KBM-7 (cell line): ENCODE results near the gene NEURL1B.
"Not testable (repeated sequence)": the region's sequence is repeated elsewhere in the genome, so short reads cannot be mapped to it uniquely, and the experiment has no call there.

Experiments
- DNase-seq: peaks from one replicate; pipeline ENCODE4 v3.0.0-alpha.2; 2015
- in situ Hi-C: fragments of 300-500 bp; cut with MboI; formaldehyde crosslinking; loops from 2 replicates; pipeline ENCODE4 v1.14.3; 2020; ENCODE audit warnings: low sequenced_read_pairs, low pct_unique_long_range_greater_than_20kb, mixed read lengths

The NEURL1B gene

GRCh38 chr5:172640822-172641358 is at the start of gene NEURL1B:
NEURL1B (plus strand) TSS chr5:172641263; CDS start chr5:172641407, 144 bp downstream.
- DNase-seq, result peak; percentile 71
- in situ Hi-C loops, result no loop called here

GRCh38 chr5:172591636-172592035 is 49.4 kb upstream of the NEURL1B start:
- DNase-seq, result no peak
- in situ Hi-C loops, result no loop called here

- DNase-seq, result no peak
- in situ Hi-C loops, result no loop called here
These were observed 48.2 kb upstream of the NEURL1B start for GRCh38 chr5:172592881-172593280.

DNA sequence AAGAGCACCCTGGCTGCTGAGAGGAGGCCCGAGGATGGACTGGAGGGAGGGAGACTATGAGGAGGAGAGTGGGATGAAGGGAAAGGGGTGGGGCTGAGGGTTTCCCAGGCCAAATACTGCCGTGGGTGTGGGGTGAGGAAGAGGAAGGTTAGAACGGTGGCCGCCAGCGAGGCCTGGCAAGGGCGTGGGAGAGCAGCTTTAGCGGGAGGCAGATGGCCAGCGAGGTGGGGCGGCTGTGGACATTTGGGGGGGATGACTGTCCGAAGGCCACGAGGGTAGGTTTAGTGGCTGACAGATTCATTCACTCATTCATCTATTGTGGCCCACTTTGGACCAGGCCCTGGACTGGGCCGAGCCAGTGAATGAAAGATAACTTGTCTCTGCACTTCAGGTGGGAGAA is 47.8 kb upstream of the NEURL1B start:
- in situ Hi-C loops, result no loop called here
- DNase-seq, result no peak

- in situ Hi-C loops, result no loop called here
- no peak for DNase-seq
These were observed 47.3 kb upstream of the NEURL1B start for GRCh38 chr5:172593721-172594235.

GRCh38 chr5:172594431-172594830 is 46.6 kb upstream of the NEURL1B start:
- no peak for DNase-seq
- in situ Hi-C loops, result no loop called here

DNA sequence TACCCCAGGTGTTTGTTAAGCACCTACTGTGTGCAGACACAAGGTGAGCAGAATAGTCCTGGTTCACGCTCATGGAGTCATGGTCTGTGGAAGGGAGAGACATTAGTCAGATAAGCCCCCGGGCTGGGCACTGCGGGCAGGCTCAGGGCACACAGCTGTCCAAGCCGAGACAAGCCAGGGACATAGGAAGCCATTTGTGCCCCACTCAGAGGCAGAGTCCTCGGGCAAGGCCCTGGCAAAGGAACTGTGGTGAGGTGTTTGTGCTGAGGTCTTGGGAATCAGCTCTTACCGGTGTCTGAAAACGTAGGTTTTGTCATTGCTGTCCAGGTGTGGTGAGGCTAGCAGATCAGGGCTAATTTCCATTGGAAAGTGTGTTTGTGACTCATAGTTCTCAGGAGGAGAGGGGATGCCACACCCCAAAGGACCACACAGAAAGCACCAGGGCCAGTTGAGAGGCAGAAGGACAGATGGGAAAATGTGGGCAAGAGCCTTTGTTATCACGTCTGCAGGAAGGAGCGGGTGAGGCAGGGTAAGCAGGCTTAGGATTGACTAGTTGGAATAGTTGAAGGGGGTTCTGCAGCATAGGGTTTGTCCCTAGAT is 46.1 kb upstream of the NEURL1B start:
- in situ Hi-C loops, result no loop called here
- DNase-seq, result no peak

GRCh38 chr5:172595596-172596455 is 45.2 kb upstream of the NEURL1B start:
- in situ Hi-C loops, result no loop called here
- DNase-seq, result no peak

GRCh38 chr5:172596638-172597231 is 44.3 kb upstream of the NEURL1B start:
- in situ Hi-C loops, result no loop called here

DNA sequence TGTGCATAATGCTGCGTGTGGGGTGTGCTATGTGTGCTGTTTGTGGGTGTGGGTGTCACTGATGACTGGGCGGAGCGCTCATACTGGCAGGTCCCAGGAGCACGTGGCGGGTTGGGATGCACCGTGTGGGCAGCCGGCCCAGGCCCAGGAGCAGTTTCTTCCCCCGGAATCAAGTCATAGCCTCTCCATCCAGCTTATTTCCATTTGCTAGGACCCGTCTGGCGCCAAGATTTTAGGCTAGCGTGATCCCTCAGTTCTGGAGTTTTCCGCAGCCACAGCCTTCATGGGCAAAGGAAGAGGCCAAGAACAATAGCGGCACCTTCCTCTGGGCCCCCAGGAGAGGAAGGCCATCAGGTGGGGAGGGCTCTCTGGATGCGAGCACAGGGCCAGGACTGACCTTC is 43.3 kb upstream of the NEURL1B start:
- DNase-seq, result no peak
- in situ Hi-C loops, result no loop called here

More at GRCh38 chr5:172596638-172597231, 44.3 kb upstream of the NEURL1B start:
- DNase-seq, result no peak

GRCh38 chr5:172598251-172599203 is 42.5 kb upstream of the NEURL1B start:
- DNase-seq, result no peak
- in situ Hi-C loops, result no loop called here

DNA sequence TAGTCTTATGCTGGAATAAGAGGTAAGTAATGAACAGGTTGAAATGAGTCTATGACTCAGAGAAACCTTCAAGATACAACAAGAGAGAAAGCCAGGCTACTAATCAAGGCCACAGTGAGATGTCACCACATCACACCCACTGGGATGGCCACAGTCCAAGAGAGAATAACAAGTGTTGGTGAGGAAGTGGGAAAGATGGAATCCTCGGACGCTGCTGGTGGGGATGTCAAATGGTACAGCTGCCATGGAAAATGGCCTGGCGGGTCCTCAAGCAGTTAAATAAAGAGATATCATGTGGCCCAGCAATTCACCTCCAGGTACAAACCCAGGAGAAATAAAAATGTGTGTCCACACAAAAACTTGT is 41.9 kb upstream of the NEURL1B start:
- DNase-seq, result no peak
- in situ Hi-C loops, result no loop called here

DNA sequence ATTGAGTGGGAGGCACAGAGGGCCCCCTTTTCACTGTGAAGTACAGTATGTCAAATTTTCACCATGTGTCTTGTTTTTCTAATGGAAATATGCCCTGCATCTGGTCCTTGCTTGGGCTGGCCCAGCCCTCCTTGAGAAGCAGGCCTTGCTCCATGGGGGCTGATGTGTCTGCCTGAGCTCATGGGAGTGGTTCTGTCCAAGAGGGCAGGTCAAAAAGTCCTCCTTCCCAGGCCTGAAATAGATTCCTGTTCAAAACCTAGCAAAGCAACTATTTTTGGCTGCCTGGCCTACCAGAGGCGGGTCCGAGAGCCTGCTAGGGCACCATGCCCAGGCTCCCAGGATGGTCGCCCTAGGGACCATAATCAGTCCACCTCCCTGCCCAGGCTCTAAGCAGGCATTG is 40.5 kb upstream of the NEURL1B start:
- DNase-seq, result no peak
- in situ Hi-C loops, result no loop called here

DNA sequence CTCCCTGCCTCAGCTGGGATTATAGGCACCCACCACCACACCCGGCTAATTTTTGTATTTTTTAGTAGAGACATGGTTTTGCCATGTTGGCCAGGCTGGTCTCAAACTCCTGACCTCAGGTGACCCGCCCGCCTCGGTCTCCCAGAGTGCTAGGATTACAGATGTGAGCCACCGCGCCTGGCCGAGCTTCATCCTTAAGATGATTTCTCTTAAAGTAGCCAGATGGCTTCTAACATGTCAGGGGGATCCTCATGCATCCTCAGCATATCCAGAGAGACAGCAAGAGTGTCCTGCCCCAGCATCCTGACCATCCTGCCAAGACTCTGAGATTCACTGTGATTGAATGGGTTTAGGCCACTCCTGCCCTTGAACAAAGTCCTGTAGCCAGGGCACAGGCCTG is 39.5 kb upstream of the NEURL1B start:
- DNase-seq, in situ Hi-C loops: not testable (repeated sequence)

DNA sequence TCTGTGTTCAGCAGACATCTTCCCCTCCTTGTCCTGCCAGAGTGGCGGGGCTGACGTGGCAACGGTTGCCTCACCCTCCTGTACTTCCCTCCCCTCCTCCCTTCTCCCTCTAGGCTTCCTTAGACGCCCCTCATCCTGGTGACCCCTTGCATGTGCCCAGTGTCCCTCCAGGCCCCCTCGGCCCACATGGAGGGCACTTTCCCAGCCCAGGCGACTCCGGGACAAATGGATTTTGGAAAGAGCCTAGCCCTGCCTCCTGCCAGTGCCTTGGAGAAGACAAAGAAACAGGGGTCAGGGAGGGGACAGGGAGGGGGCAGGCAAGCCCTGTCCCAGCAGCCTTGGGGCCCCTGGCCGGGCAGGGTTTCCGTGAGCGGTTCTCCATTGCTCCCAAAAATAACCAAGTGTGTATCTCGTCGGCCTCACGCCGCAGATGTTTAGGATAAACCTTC is 38.3 kb upstream of the NEURL1B start:
- no peak for DNase-seq
- in situ Hi-C loops, result no loop called here

DNA sequence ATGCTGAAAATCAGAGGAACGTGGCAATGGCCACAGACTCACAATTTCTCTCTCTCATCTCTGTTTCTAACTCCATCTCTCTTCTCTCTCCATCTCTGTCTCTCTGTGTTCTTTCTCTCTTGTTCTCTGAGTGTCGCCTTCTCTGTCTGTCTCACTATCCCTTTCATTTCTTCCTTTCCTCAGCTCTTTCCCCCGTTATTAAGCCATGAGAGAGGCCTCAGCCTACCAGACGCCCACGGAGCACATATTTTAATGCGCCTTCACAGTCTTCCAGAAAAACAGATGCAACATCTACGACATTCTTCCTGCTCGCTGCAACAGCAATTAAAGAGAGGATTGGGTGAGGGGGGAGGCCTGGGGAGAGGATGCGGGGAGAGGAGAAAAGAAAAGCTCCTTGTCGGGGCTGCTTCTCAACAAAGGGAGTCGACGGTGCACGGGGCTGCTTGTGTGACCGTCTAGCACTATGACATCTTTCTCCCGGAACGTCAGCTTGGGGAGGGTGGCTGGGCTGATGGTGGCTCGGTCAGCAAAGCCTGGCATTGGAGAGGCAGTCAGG is 37.7 kb upstream of the NEURL1B start:
- in situ Hi-C loops, result no loop called here
- no peak for DNase-seq

- in situ Hi-C loops, result no loop called here
- no peak for DNase-seq
These were observed 35.6 kb upstream of the NEURL1B start for GRCh38 chr5:172605466-172605865.

DNA sequence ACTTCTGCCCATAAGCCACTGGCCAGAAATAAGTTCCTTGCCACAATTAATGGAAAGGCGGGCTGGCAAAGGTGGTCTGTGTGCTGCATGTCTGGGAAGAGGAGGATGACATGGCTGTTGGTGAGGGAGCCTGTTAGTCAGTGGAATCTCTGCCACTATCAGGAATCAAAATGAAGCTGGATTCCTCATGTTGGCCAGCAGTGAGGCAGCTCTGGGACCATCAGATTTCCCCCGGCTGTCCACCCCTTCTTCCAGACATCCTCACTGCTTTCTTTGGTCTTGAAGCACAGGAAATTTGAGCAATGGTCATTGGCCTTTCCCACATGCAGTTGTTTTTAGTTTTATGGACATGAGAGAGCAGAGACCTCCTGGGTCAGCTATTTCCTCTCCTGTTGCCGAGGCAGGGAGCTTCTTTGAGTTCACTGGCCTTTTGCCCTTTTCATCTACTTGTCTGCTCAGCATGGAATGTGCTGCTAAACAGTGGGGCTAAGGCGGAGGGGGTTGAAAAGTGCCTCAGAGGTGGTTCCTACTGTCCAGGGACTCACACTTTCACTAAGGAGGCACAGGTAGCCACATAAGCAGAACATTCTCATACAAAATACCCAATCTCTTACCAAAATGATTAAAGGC is 34.8 kb upstream of the NEURL1B start:
- DNase-seq, result no peak
- in situ Hi-C loops, result no loop called here
